ENCODE data around the gene DHX32.

- no peak for TF ChIP-seq CTCF (IDR thresholded peaks at IDR 0.05; ENCODE audit: insufficient read depth, low read depth, low read length)
- no peak for TF ChIP-seq EZH2 (IDR thresholded peaks at IDR 0.05; ENCODE audit: insufficient read depth, low read length)
Measured at GRCh38 chr10:125824736-125825135, 56.4 kb downstream of the DHX32 start.
